Measurements from ENCODE around the gene CDH10. TPM values are rescaled to one million over a fixed set of nuclear protein-coding genes. Genes with fewer than 3 reads are reported as not detected.

CDH10 gene
- total and polyA plus RNA-seq, 4 donors = 0.09 TPM; not detected in 3

- no peaks in the 10 kb centered on the region for H3K9me3 ChIP-seq (ENCODE audit: control insufficient read depth in 4 of 4, low read length in 3 of 4)
- peaks cover 0 to 15% (median 9%) of the 10 kb centered on the region in 4 donors for H3K4me1 ChIP-seq (ENCODE audit: control insufficient read depth in 4 of 4, insufficient read depth in 4 of 4, low read length in 3 of 4)
- no peak overlapping the region for H3K4me3 ChIP-seq (ENCODE audit: low read depth in 1 of 3, low read length in 3 of 3)
- H3K27ac ChIP-seq (ENCODE audit: low read depth in 1 of 2, low read length in 2 of 2) = no peak overlapping the region
- no peaks in the 10 kb centered on the region for H3K36me3 ChIP-seq (ENCODE audit: control insufficient read depth in 4 of 4, insufficient read depth in 3 of 4, low read depth in 1 of 4, low read length in 3 of 4)
- TF ChIP-seq HNF4A (conservative IDR thresholded peaks at IDR 0.05) (no peak), ZBTB33 (IDR thresholded peaks at IDR 0.05) (no peak), TAF1 (conservative IDR thresholded peaks at IDR 0.05) (no peak), GABPA (IDR thresholded peaks at IDR 0.05 in 1 of 2, conservative IDR thresholded peaks at IDR 0.05 in 1 of 2) (no peak), REST (IDR thresholded peaks at IDR 0.05) (no peak), FOXA2 (IDR thresholded peaks at IDR 0.05) (no peak), RXRA (IDR thresholded peaks at IDR 0.05) (no peak), SP1 (IDR thresholded peaks at IDR 0.05) (no peak), NR2F2 (IDR thresholded peaks at IDR 0.05) (no peak), RAD21 (IDR thresholded peaks at IDR 0.05) (no peak), HNF4G (IDR thresholded peaks at IDR 0.05) (no peak), MAX (IDR thresholded peaks at IDR 0.05) (no peak), YY1 (IDR thresholded peaks at IDR 0.05) (no peak), FOXA1 (IDR thresholded peaks at IDR 0.05) (no peak), JUND (IDR thresholded peaks at IDR 0.05) (no peak), ATF3 (IDR thresholded peaks at IDR 0.05) (no peak), EGR1 (IDR thresholded peaks at IDR 0.05; ENCODE audit: low read depth in 2 of 2) (no peak)
- TF ChIP-seq, protein P1, sequence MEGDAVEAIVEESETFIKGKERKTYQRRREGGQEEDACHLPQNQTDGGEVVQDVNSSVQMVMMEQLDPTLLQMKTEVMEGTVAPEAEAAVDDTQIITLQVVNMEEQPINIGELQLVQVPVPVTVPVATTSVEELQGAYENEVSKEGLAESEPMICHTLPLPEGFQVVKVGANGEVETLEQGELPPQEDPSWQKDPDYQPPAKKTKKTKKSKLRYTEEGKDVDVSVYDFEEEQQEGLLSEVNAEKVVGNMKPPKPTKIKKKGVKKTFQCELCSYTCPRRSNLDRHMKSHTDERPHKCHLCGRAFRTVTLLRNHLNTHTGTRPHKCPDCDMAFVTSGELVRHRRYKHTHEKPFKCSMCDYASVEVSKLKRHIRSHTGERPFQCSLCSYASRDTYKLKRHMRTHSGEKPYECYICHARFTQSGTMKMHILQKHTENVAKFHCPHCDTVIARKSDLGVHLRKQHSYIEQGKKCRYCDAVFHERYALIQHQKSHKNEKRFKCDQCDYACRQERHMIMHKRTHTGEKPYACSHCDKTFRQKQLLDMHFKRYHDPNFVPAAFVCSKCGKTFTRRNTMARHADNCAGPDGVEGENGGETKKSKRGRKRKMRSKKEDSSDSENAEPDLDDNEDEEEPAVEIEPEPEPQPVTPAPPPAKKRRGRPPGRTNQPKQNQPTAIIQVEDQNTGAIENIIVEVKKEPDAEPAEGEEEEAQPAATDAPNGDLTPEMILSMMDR (IDR thresholded peaks at IDR 0.05; ENCODE audit: low read depth, low read length, missing input control) = no peak
- DNase-seq (ENCODE audit: low spot score) = no peak
- no peak overlapping the region for H3K9ac ChIP-seq (ENCODE audit: low read depth in 1 of 2, low read length in 2 of 2)
- no peaks in the 10 kb centered on the region for H3K27me3 ChIP-seq (ENCODE audit: control insufficient read depth in 4 of 4, insufficient read depth in 4 of 4, low read length in 3 of 4)
Observed at GRCh38 chr5:24512423-24512822, 132.4 kb downstream of the CDH10 start.
